Mesothelial cell of epicardium (in vitro differentiated cells): Measurements from ENCODE around the gene WAPL. TPM values are rescaled to one million over a fixed set of nuclear protein-coding genes. Genes with fewer than 3 reads are reported as not detected.
A peak's percentile ranks its signal among the peaks of the same experiment; 100 is the strongest.
"Not testable (repeated sequence)": the region's sequence is repeated elsewhere in the genome, so short reads cannot be mapped to it uniquely, and the experiment has no call there.

Source experiments
- DNase-seq, 2 experiments: peaks; one replicate each; pipeline ENCODE4 v3.0.0; 2021; ENCODE audit warnings: low spot score in 2 of 2; ENCODE audit not compliant: unreplicated experiment in 2 of 2
- H3K27ac Mint-ChIP-seq: 2 replicates; pipeline ENCODE4 v1.8.0; 2021; ENCODE audit warnings: mixed read lengths
- H3K27me3 Mint-ChIP-seq: 2 replicates; pipeline ENCODE4 v1.8.0; 2021; ENCODE audit warnings: low read depth, mixed read lengths
- H3K36me3 Mint-ChIP-seq: 2 replicates; pipeline ENCODE4 v1.8.0; 2021; ENCODE audit warnings: mixed read lengths
- H3K4me1 Mint-ChIP-seq: 2 replicates; pipeline ENCODE4 v1.8.0; 2021; ENCODE audit warnings: mixed read lengths
- H3K4me3 Mint-ChIP-seq: 2 replicates; pipeline ENCODE4 v1.8.0; 2021; ENCODE audit warnings: mild to moderate bottlenecking, moderate library complexity, mixed read lengths
- H3K9me3 Mint-ChIP-seq: 2 replicates; pipeline ENCODE4 v1.8.0; 2021; ENCODE audit warnings: mixed read lengths
- CTCF ChIP-seq: fragments of 200-600 bp; sonication (generic); IDR thresholded peaks from one replicate; pipeline ENCODE4 v1.5.0; 2021; ENCODE audit warnings: antibody characterized with exemption; ENCODE audit not compliant: unreplicated experiment
- total RNA-seq: library from RNA; stranded (reverse); gene quantifications from 3 replicates; pipeline ENCODE4 v1.2.1, GENCODE V29; 2021

The WAPL gene
- total RNA-seq, 1 donor from 2014 or later = 43.4 TPM

- H3K27ac Mint-ChIP-seq = no peak overlapping the region
- TF ChIP-seq CTCF = no peak
- peaks cover 6% of the 10 kb centered on the region for H3K9me3 Mint-ChIP-seq
- H3K27me3 Mint-ChIP-seq = peaks cover 15% of the 10 kb centered on the region
- H3K4me3 Mint-ChIP-seq = no peak overlapping the region
- DNase-seq = no peak
- H3K4me1 Mint-ChIP-seq = no peaks in the 10 kb centered on the region
- H3K36me3 Mint-ChIP-seq = no peaks in the 10 kb centered on the region
These were observed 23.5 kb upstream of the WAPL start for GRCh38 chr10:86545101-86545500.

- H3K36me3 Mint-ChIP-seq = no peaks in the 10 kb centered on the region
- no peak for TF ChIP-seq CTCF
These were observed 18.4 kb upstream of the WAPL start for GRCh38 chr10:86540016-86540415.

GRCh38 chr10:86538547-86538946 lies 17.0 kb upstream of the WAPL start:
- no peak for TF ChIP-seq CTCF
- Mint-ChIP-seq H3K4me1 (peaks cover 2% of the 10 kb centered on the region), H3K4me3 (no peak overlapping the region), H3K9me3 (no peaks in the 10 kb centered on the region), H3K27ac (no peak overlapping the region), H3K27me3 (peaks cover 24% of the 10 kb centered on the region), H3K36me3 (no peaks in the 10 kb centered on the region)
- DNase-seq = no peak

More at GRCh38 chr10:86540016-86540415, 18.4 kb upstream of the WAPL start:
- peaks cover 2% of the 10 kb centered on the region for H3K4me1 Mint-ChIP-seq
- no peak overlapping the region for H3K4me3 Mint-ChIP-seq
- no peak for DNase-seq
- H3K9me3 Mint-ChIP-seq = no peaks in the 10 kb centered on the region
- peaks cover 15% of the 10 kb centered on the region for H3K27me3 Mint-ChIP-seq
- no peak overlapping the region for H3K27ac Mint-ChIP-seq

DNA sequence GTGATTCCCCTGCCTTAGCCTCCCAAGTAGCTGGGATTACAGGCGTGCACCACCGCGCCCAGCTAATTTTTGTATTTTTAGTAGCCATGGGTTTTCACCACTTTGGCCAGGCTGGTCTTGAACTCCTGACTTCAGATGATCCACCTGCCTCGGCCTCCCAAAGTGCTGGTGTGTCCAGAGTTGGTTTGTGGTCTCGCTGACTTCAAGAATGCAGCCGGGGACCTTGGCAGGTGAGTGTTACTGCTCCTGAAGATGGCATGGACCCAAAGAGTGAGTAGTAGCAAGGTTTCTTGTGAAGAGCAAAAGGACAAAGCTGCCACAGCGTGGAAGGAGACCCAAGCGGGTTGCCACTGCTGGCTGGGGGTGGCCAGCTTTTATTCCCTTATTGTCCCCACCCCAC lies 16.4 kb upstream of the WAPL start:
- H3K27me3 Mint-ChIP-seq = peaks cover 24% of the 10 kb centered on the region
- H3K27ac Mint-ChIP-seq, H3K4me1 Mint-ChIP-seq, DNase-seq, H3K4me3 Mint-ChIP-seq, H3K36me3 Mint-ChIP-seq, H3K9me3 Mint-ChIP-seq: not testable (repeated sequence)

- no peak for TF ChIP-seq CTCF
- Mint-ChIP-seq H3K27me3 (peaks cover 24% of the 10 kb centered on the region), H3K4me3 (peak overlapping the region; percentile 70), H3K36me3 (no peaks in the 10 kb centered on the region), H3K9me3 (no peaks in the 10 kb centered on the region), H3K27ac (no peak overlapping the region), H3K4me1 (peaks cover 2% of the 10 kb centered on the region)
- DNase-seq = no peak
These were observed 14.8 kb upstream of the WAPL start for GRCh38 chr10:86536294-86536861.

DNA sequence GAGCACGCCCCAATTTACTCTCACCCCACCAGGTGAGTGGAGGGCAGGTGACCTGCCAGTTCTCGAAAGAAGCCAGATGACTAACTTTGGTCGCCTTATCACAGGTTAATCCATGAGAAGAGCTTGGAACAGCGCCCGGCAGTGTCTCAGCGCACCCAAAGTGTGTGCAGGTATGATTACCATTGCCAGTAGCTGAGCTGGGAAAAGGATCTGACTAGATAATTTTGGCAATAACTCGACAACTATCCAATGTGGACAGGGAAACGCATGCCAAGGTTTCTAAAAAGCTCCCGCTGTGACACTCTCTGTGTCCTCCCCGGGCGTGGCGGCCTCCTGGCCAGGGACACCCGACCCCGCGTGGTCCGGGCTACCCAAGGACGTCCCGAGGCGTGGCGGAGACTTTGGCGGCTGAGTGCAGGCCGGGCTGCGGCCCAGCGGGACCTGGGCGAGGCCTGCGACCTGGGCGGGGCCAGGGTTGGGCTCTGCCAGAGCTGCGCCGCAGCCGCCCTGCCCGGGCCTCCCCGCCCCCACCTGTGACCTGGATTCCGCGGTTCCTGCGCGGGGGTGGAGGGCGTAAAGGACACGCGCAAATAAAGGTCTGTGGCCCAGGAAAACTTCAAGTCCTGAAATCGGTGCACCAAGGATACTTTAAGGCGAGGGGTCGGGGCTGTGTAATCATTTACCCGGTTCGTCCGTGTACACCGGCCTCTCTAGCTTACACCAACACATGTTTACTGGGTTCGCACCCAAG lies 13.7 kb upstream of the WAPL start:
- H3K27ac Mint-ChIP-seq = no peak overlapping the region
- no peaks in the 10 kb centered on the region for H3K36me3 Mint-ChIP-seq
- H3K9me3 Mint-ChIP-seq = no peaks in the 10 kb centered on the region
- peak overlapping the region; percentile 70 for H3K4me3 Mint-ChIP-seq
- peaks cover 24% of the 10 kb centered on the region for H3K27me3 Mint-ChIP-seq
- peaks cover 2% of the 10 kb centered on the region for H3K4me1 Mint-ChIP-seq
- no peak for TF ChIP-seq CTCF
- no peak for DNase-seq
